Measurements from ENCODE around the gene ERMARD.

GRCh38 chr6:169800668-169801395, 49.4 kb downstream of the ERMARD start:
- TF ChIP-seq, protein P1, sequence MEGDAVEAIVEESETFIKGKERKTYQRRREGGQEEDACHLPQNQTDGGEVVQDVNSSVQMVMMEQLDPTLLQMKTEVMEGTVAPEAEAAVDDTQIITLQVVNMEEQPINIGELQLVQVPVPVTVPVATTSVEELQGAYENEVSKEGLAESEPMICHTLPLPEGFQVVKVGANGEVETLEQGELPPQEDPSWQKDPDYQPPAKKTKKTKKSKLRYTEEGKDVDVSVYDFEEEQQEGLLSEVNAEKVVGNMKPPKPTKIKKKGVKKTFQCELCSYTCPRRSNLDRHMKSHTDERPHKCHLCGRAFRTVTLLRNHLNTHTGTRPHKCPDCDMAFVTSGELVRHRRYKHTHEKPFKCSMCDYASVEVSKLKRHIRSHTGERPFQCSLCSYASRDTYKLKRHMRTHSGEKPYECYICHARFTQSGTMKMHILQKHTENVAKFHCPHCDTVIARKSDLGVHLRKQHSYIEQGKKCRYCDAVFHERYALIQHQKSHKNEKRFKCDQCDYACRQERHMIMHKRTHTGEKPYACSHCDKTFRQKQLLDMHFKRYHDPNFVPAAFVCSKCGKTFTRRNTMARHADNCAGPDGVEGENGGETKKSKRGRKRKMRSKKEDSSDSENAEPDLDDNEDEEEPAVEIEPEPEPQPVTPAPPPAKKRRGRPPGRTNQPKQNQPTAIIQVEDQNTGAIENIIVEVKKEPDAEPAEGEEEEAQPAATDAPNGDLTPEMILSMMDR (IDR thresholded peaks at IDR 0.05), result no peak
- no peak for TF ChIP-seq ZFX (IDR thresholded peaks at IDR 0.05; ENCODE audit: borderline replicate concordance)
